Stomach smooth muscle (tissue), 2 donors: ENCODE results near the gene TMEM14A.

Source experiments
- H3K27ac ChIP-seq: one replicate; pipeline ENCODE4 v1.7.0; 2013; ENCODE audit warnings: mild to moderate bottlenecking, low read length, inconsistent platforms
- H3K27me3 ChIP-seq, 2 donors: one replicate each; pipeline ENCODE4 v1.7.0; 2013; ENCODE audit warnings: low read length in 2 of 2; ENCODE audit not compliant: insufficient read depth in 2 of 2, control insufficient read depth in 1 of 2
- H3K36me3 ChIP-seq, 2 donors: one replicate each; pipeline ENCODE4 v1.7.0; 2013; ENCODE audit warnings: low read length in 2 of 2; ENCODE audit not compliant: control insufficient read depth in 2 of 2, insufficient read depth in 2 of 2
- H3K4me1 ChIP-seq: one replicate; pipeline ENCODE4 v1.7.0; 2013; ENCODE audit warnings: low read length; ENCODE audit not compliant: control insufficient read depth, insufficient read depth
- H3K4me3 ChIP-seq, 2 donors: one replicate each; pipeline ENCODE4 v1.7.0; 2013; ENCODE audit warnings: low read length in 2 of 2
- H3K9ac ChIP-seq, 2 donors: one replicate each; pipeline ENCODE4 v1.7.0; 2013; ENCODE audit warnings: low read length in 2 of 2, mild to moderate bottlenecking in 1 of 2
- H3K9me3 ChIP-seq, 2 donors: one replicate each; pipeline ENCODE4 v1.7.0; 2013; ENCODE audit warnings: low read length in 2 of 2; ENCODE audit not compliant: control insufficient read depth in 2 of 2
- donor health status: healthy.
- donor health status: Pancreatic carcinoma.

The TMEM14A gene

DNA sequence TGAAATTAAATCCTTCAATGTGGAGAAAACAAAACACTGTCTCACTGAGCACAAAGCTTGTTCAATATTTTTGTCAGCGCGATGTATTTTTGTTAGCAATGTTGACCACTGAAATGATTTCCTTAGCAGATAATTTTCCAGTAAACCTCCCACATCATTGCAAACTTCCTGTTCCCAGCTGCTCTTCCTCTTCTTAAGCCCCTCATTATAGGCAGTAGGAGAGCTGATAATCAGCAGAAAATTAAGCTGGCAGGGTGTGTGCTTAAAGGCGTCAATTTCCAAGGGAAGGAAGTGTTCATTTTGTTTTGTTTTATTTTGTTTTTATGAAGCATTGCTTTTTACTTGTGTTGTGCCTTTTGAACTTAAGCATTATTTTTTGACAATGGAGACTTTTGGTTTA, 29.1 kb upstream of the TMEM14A start:
- H3K36me3 ChIP-seq = no peaks in the 10 kb centered on the region
- no peaks in the 10 kb centered on the region for H3K4me1 ChIP-seq
- H3K27ac ChIP-seq = no peak overlapping the region
- no peak overlapping the region for H3K9ac ChIP-seq
- no peaks in the 10 kb centered on the region for H3K9me3 ChIP-seq
- H3K4me3 ChIP-seq = no peak overlapping the region
- no peaks in the 10 kb centered on the region for H3K27me3 ChIP-seq

GRCh38 chr6:52642368-52642767, 28.5 kb upstream of the TMEM14A start:
- Histone ChIP-seq H3K27me3 (no peaks in the 10 kb centered on the region), H3K9me3 (no peaks in the 10 kb centered on the region), H3K4me1 (no peaks in the 10 kb centered on the region), H3K36me3 (no peaks in the 10 kb centered on the region), H3K4me3 (no peak overlapping the region), H3K27ac (no peak overlapping the region), H3K9ac (no peak overlapping the region)

DNA sequence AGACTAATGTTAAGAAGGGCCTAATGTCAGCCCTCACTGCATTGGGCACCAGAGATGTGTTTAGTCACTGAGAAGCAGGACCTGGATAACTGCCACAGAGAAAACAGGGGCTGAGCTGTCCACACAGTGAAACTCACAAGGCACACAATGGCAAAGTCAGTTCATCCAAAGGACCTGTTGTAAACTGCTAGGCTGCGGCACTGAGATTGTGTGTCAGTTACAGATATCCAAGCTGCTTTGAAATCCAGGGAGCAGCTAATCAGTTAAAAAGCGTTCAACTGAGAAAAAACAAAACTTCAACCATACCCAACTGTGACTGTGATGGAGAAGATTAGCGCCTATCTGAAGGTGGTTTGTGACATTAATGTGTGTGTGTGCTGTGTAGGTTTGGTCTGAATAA, 27.8 kb upstream of the TMEM14A start:
- H3K4me1 ChIP-seq = no peaks in the 10 kb centered on the region
- no peak overlapping the region for H3K9ac ChIP-seq
- no peak overlapping the region for H3K4me3 ChIP-seq
- no peaks in the 10 kb centered on the region for H3K27me3 ChIP-seq
- H3K9me3 ChIP-seq = no peaks in the 10 kb centered on the region
- no peak overlapping the region for H3K27ac ChIP-seq
- H3K36me3 ChIP-seq = no peaks in the 10 kb centered on the region

GRCh38 chr6:52644253-52644652, 26.7 kb upstream of the TMEM14A start:
- Histone ChIP-seq H3K4me1 (no peaks in the 10 kb centered on the region), H3K27me3 (no peaks in the 10 kb centered on the region), H3K27ac (no peak overlapping the region), H3K9me3 (no peaks in the 10 kb centered on the region), H3K4me3 (no peak overlapping the region), H3K9ac (no peak overlapping the region), H3K36me3 (no peaks in the 10 kb centered on the region)

GRCh38 chr6:52645976-52646375, 24.9 kb upstream of the TMEM14A start:
- Histone ChIP-seq H3K4me3 (no peak overlapping the region), H3K9ac (no peak overlapping the region), H3K9me3 (no peaks in the 10 kb centered on the region), H3K4me1 (no peaks in the 10 kb centered on the region), H3K36me3 (no peaks in the 10 kb centered on the region), H3K27me3 (no peaks in the 10 kb centered on the region), H3K27ac (no peak overlapping the region)

DNA sequence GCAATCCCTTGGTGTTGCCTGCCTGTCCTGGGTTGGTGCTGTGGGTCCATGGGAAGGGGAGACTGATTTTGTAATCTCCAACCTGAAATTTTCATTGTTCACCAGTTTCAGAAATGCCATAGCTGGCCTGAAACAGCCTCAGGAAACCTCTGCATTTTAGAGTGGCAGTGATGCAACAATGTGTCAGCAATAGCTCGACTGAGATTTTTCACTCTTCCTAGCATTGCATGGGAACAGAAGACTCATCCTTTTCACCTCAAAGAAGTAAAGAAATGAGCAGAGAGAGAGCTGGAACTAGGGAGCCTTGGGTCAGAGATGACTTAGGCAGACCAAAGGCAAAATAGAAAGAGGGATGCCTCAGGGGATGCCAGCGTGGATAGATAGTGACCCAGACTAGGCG, 23.7 kb upstream of the TMEM14A start:
- H3K9ac ChIP-seq = no peak overlapping the region
- H3K9me3 ChIP-seq = no peaks in the 10 kb centered on the region
- no peaks in the 10 kb centered on the region for H3K27me3 ChIP-seq
- H3K4me1 ChIP-seq = no peaks in the 10 kb centered on the region
- H3K27ac ChIP-seq = no peak overlapping the region
- H3K36me3 ChIP-seq = no peaks in the 10 kb centered on the region
- H3K4me3 ChIP-seq = no peak overlapping the region

- no peak overlapping the region for H3K4me3 ChIP-seq
Observed at GRCh38 chr6:52649536-52650160, 21.3 kb upstream of the TMEM14A start.

GRCh38 chr6:52650941-52651340, 20.0 kb upstream of the TMEM14A start:
- Histone ChIP-seq H3K27ac (no peak overlapping the region), H3K27me3 (no peaks in the 10 kb centered on the region), H3K4me1 (no peaks in the 10 kb centered on the region), H3K4me3 (no peak overlapping the region), H3K9me3 (no peaks in the 10 kb centered on the region), H3K36me3 (no peaks in the 10 kb centered on the region), H3K9ac (no peak overlapping the region)

More at GRCh38 chr6:52649536-52650160, 21.3 kb upstream of the TMEM14A start:
- Histone ChIP-seq H3K9me3 (no peaks in the 10 kb centered on the region), H3K27me3 (no peaks in the 10 kb centered on the region), H3K27ac (no peak overlapping the region), H3K36me3 (no peaks in the 10 kb centered on the region), H3K9ac (no peak overlapping the region), H3K4me1 (no peaks in the 10 kb centered on the region)

DNA sequence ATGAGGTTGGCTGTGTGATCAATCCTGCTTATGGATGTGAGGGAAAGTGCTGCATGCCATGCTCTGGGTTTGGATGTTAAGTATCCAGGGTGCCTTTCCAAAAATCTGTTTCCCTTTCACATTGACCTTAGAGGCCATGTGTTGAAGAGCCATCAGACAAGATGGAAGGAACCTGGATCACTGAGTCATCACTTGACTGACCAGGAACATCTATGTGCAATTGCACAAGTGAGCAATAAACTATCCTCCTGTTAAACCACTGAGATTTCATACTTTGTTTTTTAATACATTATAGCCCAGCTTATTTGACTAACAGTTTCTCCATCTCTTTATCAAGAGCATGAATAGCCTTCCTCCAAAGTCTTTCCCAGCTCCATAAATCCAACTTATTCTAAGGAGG, 17.8 kb upstream of the TMEM14A start:
- Histone ChIP-seq H3K36me3 (no peaks in the 10 kb centered on the region), H3K27ac (no peak overlapping the region), H3K9ac (no peak overlapping the region), H3K9me3 (no peaks in the 10 kb centered on the region), H3K4me1 (no peaks in the 10 kb centered on the region), H3K4me3 (no peak overlapping the region), H3K27me3 (no peaks in the 10 kb centered on the region)

GRCh38 chr6:52654007-52654406, 16.9 kb upstream of the TMEM14A start:
- no peaks in the 10 kb centered on the region for H3K27me3 ChIP-seq
- H3K36me3 ChIP-seq = no peaks in the 10 kb centered on the region
- no peak overlapping the region for H3K4me3 ChIP-seq
- H3K9ac ChIP-seq = no peak overlapping the region
- H3K27ac ChIP-seq = no peak overlapping the region
- no peaks in the 10 kb centered on the region for H3K9me3 ChIP-seq
- no peaks in the 10 kb centered on the region for H3K4me1 ChIP-seq

DNA sequence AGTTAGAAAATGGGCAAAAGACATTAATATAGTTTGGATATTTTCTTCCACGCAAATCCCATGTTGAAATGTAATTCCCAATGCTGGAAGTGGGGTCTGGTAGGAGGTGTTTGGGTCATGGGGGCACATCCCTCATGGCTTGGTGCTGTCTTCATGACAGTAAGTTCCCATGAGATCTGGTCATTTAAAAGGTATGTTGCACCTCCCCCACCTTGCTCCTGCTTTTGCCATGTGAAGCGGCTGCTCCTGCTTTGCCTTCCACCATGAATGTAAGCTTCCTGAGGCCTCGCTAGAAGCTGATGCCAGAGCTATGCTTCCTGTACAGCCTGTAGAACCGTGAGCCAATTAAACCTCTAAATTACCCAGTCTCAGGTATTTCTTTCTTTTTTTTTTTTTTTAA, 16.3 kb upstream of the TMEM14A start:
- no peaks in the 10 kb centered on the region for H3K4me1 ChIP-seq
- H3K4me3 ChIP-seq = no peak overlapping the region
- H3K9me3 ChIP-seq = no peaks in the 10 kb centered on the region
- H3K36me3 ChIP-seq = no peaks in the 10 kb centered on the region
- no peak overlapping the region for H3K27ac ChIP-seq
- no peak overlapping the region for H3K9ac ChIP-seq
- H3K27me3 ChIP-seq = no peaks in the 10 kb centered on the region
